Measurements from ENCODE around the gene MRPL37. TPM values are rescaled to one million over a fixed set of nuclear protein-coding genes. Genes with fewer than 3 reads are reported as not detected.

Gene MRPL37
- polyA plus RNA-seq, 1 of the 3 experiments (the other 2 are of a cell fraction) = 11.3 TPM

DNA sequence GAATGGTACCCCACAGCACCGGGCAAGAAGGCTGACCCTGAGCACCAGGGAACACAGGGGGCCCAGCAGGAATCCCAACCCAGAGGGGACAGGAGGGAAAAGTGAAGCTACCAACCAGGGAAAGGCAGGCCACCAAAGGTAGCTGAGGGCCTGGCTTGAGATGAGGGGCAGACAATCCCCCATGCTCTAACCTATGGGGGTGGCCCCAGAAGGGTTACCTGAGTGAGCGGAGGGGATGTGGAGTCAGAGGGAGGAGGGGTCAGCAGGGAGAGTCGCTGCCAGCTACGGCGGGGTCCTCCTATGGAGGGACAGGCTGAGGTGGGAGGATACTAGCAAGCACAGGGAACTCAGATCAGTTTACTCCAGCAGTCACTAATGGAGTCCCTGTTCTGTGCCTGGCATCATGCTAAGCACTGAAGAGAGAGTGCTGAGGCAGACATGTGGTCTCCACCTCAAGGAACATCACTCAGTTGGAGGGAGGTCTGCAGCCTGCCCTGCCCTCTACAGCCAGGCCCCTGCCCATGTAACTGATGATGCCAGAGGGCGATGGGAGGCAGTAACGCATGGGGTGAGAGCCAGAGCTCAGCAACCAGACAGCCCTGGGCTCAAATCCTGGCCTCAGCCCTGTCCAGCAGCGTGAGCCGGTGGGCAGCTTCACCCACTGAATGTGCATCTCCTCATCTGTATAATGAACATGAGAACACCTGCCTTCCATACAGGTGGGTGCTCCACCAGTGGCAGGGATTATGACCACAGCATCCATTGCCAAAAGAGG, 21.5 kb upstream of the MRPL37 start:
- Histone ChIP-seq H3K27me3 (ENCODE audit: insufficient read depth) (no peaks in the 10 kb centered on the region), H3K9me3 (no peaks in the 10 kb centered on the region), H3K9ac (no peak overlapping the region), H3K79me2 (ENCODE audit: insufficient read depth) (no peaks in the 10 kb centered on the region), H3K9me2 (no peaks in the 10 kb centered on the region), H3K4me3 (ENCODE audit: low read depth in 2 of 2, low read length in 1 of 2) (no peak overlapping the region), H3F3A (replicated peaks; ENCODE audit: insufficient read depth) (no peaks in the 10 kb centered on the region), H3K4me2 (no peak overlapping the region), H2AFZ (ENCODE audit: low read depth) (no peak overlapping the region), H4K20me1 (ENCODE audit: insufficient read depth) (no peaks in the 10 kb centered on the region), H3K36me3 (replicated peaks in 1 of 2; ENCODE audit: control insufficient read depth in 1 of 2, insufficient read depth in 2 of 2, low read length in 1 of 2) (no peaks in the 10 kb centered on the region), H3K27ac (ENCODE audit: low read depth in 2 of 2, low read length in 1 of 2) (no peak overlapping the region), H3K4me1 (ENCODE audit: control insufficient read depth in 1 of 2, insufficient read depth in 2 of 2, low read depth in 1 of 2, low read length in 1 of 2) (no peaks in the 10 kb centered on the region; a peak in 1 of 4 replicates)
- no peak for TF ChIP-seq GATA2 (CRISPR knock-in tag; IDR thresholded peaks at IDR 0.05)
- TF ChIP-seq, protein P1, sequence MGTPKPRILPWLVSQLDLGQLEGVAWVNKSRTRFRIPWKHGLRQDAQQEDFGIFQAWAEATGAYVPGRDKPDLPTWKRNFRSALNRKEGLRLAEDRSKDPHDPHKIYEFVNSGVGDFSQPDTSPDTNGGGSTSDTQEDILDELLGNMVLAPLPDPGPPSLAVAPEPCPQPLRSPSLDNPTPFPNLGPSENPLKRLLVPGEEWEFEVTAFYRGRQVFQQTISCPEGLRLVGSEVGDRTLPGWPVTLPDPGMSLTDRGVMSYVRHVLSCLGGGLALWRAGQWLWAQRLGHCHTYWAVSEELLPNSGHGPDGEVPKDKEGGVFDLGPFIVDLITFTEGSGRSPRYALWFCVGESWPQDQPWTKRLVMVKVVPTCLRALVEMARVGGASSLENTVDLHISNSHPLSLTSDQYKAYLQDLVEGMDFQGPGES (IDR thresholded peaks at IDR 0.05; ENCODE audit: low read depth, low read length) = no peak
- TF ChIP-seq GABPA (IDR thresholded peaks at IDR 0.05; ENCODE audit: low read depth) = no peak
- TF ChIP-seq, protein P2, sequence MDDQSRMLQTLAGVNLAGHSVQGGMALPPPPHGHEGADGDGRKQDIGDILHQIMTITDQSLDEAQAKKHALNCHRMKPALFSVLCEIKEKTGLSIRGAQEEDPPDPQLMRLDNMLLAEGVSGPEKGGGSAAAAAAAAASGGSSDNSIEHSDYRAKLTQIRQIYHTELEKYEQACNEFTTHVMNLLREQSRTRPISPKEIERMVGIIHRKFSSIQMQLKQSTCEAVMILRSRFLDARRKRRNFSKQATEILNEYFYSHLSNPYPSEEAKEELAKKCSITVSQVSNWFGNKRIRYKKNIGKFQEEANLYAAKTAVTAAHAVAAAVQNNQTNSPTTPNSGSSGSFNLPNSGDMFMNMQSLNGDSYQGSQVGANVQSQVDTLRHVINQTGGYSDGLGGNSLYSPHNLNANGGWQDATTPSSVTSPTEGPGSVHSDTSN (IDR thresholded peaks at IDR 0.05) = no peak
- no peak for TF ChIP-seq TCF12 (IDR thresholded peaks at IDR 0.05)
- no peak for TF ChIP-seq NFIC (IDR thresholded peaks at IDR 0.05; ENCODE audit: borderline replicate concordance)
- no peak for DNase-seq
- WGBS (ENCODE audit: low lambda C conversion rate) = 76% methylated on average over 7 of the region's 9 CpGs
- ChIA-PET POLR2A (no interaction called here), CTCF (interaction anchor here (1.0 to 1.3 kb wide), 2 partner anchors 97 to 311 kb away, joined by 4 read pairs; no protein-coding TSS in a partner anchor)

- Histone ChIP-seq H3K36me3 (replicated peaks in 1 of 2; ENCODE audit: control insufficient read depth in 1 of 2, insufficient read depth in 2 of 2, low read length in 1 of 2) (no peaks in the 10 kb centered on the region), H3K4me3 (ENCODE audit: low read depth in 2 of 2, low read length in 1 of 2) (no peak overlapping the region), H3K9me2 (no peaks in the 10 kb centered on the region), H2AFZ (ENCODE audit: low read depth) (no peak overlapping the region), H3K79me2 (ENCODE audit: insufficient read depth) (no peaks in the 10 kb centered on the region), H3K27me3 (ENCODE audit: insufficient read depth) (no peaks in the 10 kb centered on the region), H3K9ac (no peak overlapping the region), H3K9me3 (no peaks in the 10 kb centered on the region), H3K27ac (ENCODE audit: low read depth in 2 of 2, low read length in 1 of 2) (no peak overlapping the region), H3F3A (replicated peaks; ENCODE audit: insufficient read depth) (no peaks in the 10 kb centered on the region), H3K4me2 (no peak overlapping the region), H3K4me1 (ENCODE audit: control insufficient read depth in 1 of 2, insufficient read depth in 2 of 2, low read depth in 1 of 2, low read length in 1 of 2) (no peaks in the 10 kb centered on the region; a peak in 1 of 4 replicates), H4K20me1 (ENCODE audit: insufficient read depth) (no peaks in the 10 kb centered on the region)
- DNase-seq = no peak
- POLR2A ChIA-PET = no interaction called here
- TF ChIP-seq MEF2A (IDR thresholded peaks at IDR 0.05; ENCODE audit: borderline replicate concordance, low read depth) (no peak), RCOR1 (IDR thresholded peaks at IDR 0.05; ENCODE audit: low read length) (no peak), JUND (IDR thresholded peaks at IDR 0.05) (no peak), GATA2 (CRISPR knock-in tag; IDR thresholded peaks at IDR 0.05) (no peak), ZBTB33 (IDR thresholded peaks at IDR 0.05; ENCODE audit: borderline replicate concordance, low read depth) (no peak), FOXM1 (IDR thresholded peaks at IDR 0.05; ENCODE audit: low read depth) (no peak), RFX5 (IDR thresholded peaks at IDR 0.05; ENCODE audit: low read length) (no peak), FOXJ3 (CRISPR knock-in tag; IDR thresholded peaks at IDR 0.05) (no peak), RXRA (IDR thresholded peaks at IDR 0.05; ENCODE audit: borderline replicate concordance, low read depth) (no peak), RAD21 (IDR thresholded peaks at IDR 0.05; ENCODE audit: low read length) (no peak), USF2 (IDR thresholded peaks at IDR 0.05; ENCODE audit: borderline replicate concordance, low read depth, low read length) (no peak), TAF1 (IDR thresholded peaks at IDR 0.05; ENCODE audit: borderline replicate concordance, low read depth, low read length) (no peak), YY1 (IDR thresholded peaks at IDR 0.05; ENCODE audit: low read depth) (no peak), SMC3 (IDR thresholded peaks at IDR 0.05; ENCODE audit: low read depth, low read length) (no peak), POLR2AphosphoS5 (IDR thresholded peaks at IDR 0.05; ENCODE audit: low read depth, low read length) (no peak)
- TF ChIP-seq, protein P3, sequence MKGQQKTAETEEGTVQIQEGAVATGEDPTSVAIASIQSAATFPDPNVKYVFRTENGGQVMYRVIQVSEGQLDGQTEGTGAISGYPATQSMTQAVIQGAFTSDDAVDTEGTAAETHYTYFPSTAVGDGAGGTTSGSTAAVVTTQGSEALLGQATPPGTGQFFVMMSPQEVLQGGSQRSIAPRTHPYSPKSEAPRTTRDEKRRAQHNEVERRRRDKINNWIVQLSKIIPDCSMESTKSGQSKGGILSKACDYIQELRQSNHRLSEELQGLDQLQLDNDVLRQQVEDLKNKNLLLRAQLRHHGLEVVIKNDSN (IDR thresholded peaks at IDR 0.05; ENCODE audit: borderline replicate concordance, low read depth) = no peak
- 75% methylated on average over 5 of the region's 5 CpGs for WGBS (ENCODE audit: low lambda C conversion rate)
- CTCF ChIA-PET = interaction anchor here (0.8 to 1.8 kb wide), 11 partner anchors 9 to 309 kb away, joined by 3 to 6 read pairs (median 3); partner anchors contain the start of genes CYB5RL and MRPL37
Measured at GRCh38 chr1:54180701-54181360, 19.1 kb upstream of the MRPL37 start.

Data from SK-N-SH (cell line).